GM12875 (cell line): Measurements from ENCODE around the gene ZNF785.
"Not testable (repeated sequence)": the region's sequence is repeated elsewhere in the genome, so short reads cannot be mapped to it uniquely, and the experiment has no call there.

Experiments
- H3K4me3 ChIP-seq: one replicate; pipeline ENCODE4 v1.5.1; 2011; ENCODE audit warnings: low read depth, low read length, control low read depth
- CTCF ChIP-seq: IDR thresholded peaks from 2 replicates; pipeline ENCODE4 v1.5.1; 2011; ENCODE audit warnings: low read depth, mild to moderate bottlenecking, control low read depth, inconsistent platforms, low read length, moderate library complexity, borderline replicate concordance; ENCODE audit not compliant: insufficient read depth

The ZNF785 gene

GRCh38 chr16:30585400-30586191 lies at the start of gene ZNF785:
Gene ZNF785, minus strand, starts transcription at chr16:30585697. Its CDS starts 86 bp downstream, at chr16:30585611.
- TF ChIP-seq CTCF: no peak
- H3K4me3 ChIP-seq: peak within 1 kb of the TSS; percentile 86

GRCh38 chr16:30633526-30633925 lies 48.0 kb upstream of the ZNF785 start:
- TF ChIP-seq CTCF: no peak

DNA sequence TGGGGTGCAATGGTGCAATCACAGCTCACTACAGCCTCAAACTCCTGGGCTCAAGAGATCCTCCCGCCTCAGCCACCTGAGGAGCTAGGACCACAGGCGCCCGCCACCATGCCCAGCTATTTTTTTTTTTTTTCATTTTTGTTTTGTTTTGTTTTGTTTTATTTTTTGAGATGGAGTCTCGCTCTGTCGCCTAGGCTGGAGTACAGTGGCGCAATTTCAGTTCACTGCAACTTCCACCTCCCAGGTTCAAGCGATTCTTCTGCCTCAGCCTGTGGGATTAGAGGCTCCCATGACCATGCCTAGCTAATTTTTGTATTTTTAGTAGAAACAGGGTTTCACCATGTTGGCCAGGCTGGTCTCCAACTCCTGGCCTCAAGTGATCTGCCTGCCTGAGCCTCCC lies 47.0 kb upstream of the ZNF785 start:
- H3K4me3 ChIP-seq: not testable (repeated sequence)

More at GRCh38 chr16:30633526-30633925, 48.0 kb upstream of the ZNF785 start:
- peak overlapping the region; percentile 71 for H3K4me3 ChIP-seq

DNA sequence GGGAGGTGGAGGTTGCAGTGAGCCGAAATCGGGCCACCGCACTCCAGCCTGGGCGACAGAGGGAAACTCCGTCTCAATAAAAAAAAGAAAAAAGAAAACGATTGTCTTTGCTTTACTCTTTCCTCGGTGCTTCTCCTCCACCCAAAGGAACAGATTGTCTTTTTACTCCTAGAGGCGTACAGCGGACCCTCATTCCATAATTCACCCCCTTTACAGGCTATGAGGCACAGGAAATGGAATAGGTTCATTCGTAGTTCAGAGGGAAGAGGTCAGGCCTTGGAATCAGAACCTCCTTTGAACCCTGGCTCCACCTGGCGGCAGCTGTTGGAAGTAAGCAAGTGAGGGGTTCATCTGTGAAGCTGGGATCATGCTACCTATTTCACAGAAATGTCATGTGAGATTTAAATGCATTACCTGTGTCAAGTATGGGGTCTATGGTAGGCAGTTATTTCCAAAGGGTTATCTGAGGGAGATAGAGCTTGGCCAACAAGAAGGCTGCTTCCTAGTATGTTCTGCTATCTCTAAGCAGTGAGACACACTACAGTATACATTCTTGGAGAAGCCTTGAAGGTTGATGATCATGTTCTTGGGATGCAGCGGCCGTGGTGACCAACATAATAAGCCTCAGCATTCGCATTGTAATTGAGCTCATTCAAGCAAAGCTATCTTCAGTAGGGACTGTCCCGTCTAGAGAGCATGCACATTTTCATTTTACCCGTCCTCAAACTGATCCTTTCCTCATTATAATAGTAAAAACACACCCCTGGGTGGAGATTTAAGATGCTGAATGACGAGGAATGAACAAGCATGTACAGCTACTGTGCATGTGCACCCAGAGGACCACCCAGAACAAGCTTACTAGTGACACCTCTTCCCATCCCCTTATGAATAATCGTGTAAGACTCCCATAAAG lies 43.4 kb upstream of the ZNF785 start:
- peak; percentile 88 for TF ChIP-seq CTCF
- no peak overlapping the region for H3K4me3 ChIP-seq

DNA sequence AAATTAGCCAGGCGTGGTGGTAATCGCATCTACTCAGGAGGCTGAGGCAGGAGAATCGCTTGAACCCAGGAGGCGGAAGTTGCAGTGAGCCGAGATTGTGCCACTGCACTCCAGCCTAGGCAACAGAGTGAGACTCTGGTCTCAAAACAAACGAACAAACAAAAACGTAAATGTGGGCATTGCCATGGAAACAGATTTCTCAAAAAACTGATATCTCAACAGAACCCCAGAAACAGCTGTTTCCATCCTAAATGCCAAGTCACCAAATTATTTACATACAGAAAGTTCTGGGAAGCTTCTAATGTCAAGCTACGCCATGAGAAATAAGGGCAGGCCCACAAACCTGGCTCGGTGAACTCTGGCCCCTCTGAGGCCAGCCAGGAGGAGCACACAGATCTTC lies 40.7 kb upstream of the ZNF785 start:
- no peak for TF ChIP-seq CTCF
- no peak overlapping the region for H3K4me3 ChIP-seq

DNA sequence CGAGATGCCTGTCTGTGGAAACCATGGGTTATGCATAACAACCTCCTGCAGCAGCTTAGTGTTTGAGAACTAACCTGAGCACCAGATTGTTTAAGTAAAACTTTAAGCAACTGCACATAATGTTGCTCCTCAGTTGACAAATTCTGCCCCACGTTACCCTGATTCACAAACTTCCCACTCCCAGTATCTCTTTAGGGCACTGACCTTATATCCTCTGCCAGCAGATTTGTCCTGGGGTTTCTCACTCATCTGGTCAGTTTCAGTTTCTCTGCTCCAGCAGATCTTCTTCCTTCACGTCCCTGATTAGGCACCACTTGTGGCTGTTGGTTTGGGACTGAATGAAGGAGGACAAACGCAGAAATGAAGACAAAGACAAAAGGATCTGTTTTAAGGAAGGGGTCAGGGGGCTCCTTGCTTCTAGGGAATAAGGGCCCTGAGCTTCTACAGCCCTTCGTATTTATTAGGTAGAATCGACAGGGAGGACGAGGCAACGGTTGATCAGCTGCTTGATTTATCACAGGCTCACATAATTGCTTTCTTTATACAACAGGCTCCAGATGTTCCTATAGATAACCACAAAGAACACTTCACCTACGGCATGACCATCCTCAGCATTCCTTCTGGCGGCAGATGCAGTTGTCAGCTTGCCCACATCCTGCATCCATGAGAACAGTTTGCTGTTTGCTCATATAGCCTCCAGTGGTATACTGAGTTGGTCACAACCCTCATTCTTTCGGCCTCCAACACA lies 38.2 kb upstream of the ZNF785 start:
- no peak for TF ChIP-seq CTCF
- no peak overlapping the region for H3K4me3 ChIP-seq

GRCh38 chr16:30622455-30623032 lies 37.0 kb upstream of the ZNF785 start:
- no peak for TF ChIP-seq CTCF
- H3K4me3 ChIP-seq: no peak overlapping the region
